ENCODE measurements around the gene SOD1.
"Not testable (repeated sequence)": the region's sequence is repeated elsewhere in the genome, so short reads cannot be mapped to it uniquely, and the experiment has no call there.

Gene SOD1

DNA sequence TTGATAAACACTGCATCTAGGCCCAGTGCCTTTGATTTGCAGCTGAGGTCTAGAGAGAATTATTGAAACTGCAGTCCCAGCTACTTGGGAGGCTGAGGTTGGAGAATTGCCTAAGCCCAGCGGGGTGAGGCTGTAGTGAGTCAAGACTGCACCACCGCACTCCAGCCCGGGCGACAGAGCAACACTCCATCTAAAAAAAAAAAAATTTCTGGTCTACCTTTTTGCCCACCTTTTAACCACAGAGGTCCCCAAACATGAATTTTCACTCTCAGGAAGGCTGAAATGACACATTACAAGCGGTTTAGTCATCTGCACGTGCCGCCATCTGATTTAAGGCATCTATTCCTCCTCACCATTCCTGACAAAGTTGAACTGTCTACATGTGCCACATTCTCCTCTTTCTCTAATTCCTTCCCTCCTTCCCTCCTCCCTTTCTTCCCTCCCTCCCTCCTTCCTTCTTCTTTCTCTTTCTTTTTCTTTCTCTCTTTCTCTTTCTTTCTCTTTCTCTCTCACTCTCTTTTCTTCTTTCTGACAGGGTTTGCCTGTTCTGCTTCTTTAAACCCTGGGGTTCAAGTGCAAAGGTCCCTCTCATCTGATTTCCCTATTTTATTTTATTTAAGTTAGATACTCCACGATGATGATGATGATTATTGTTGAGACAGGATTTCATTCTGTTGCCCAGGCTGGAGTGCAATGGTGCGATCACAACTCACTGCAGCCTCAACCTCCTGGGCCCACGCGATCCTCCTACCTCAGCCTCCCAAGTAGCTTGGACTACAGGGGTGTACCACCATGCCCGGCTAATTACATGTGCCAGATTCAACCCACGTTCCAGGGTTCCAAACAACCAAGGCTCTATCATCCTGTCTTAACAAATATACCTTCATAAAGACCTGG is 3.0 kb upstream of the SOD1 start:
- no peak for DNase-seq

GRCh38 chr21:31658053-31658452 is 1.4 kb upstream of the SOD1 start:
- DNase-seq: no peak

DNA sequence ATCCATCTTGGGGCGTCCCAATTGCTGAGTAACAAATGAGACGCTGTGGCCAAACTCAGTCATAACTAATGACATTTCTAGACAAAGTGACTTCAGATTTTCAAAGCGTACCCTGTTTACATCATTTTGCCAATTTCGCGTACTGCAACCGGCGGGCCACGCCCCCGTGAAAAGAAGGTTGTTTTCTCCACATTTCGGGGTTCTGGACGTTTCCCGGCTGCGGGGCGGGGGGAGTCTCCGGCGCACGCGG is 282 bp upstream of the SOD1 start:
- no peak for DNase-seq

DNA sequence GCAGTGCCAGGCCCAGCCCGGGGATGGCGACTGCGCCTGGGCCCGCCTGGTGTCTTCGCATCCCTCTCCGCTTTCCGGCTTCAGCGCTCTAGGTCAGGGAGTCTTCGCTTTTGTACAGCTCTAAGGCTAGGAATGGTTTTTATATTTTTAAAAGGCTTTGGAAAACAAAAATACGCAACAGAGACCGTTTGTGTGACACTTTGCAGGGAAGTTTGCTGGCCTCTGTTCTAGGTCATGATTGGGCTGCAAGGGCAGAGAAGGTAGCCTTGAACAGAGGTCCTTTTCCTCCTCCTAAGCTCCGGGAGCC is 719 bp downstream of the SOD1 start:
- DNase-seq: no peak

DNA sequence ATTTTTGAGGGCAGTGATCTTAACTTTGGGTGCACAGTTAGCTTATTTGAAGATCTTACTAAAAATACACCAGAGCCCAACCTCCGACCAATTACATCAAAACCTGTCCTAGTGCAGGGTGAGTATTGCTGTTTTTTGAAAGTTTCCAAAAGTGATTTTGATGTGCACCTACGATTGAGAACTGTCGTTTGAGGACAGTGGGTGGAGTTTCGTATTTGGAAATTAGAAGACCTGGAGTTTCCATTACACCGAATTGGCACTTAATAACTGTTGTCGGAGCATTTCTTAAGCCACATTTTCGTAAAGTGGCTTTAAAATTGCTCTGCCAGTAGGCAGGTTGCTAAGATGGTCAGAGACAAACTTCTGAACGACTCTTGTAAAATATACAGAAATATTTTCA is 1.1 kb downstream of the SOD1 start:
- DNase-seq: no peak

DNA sequence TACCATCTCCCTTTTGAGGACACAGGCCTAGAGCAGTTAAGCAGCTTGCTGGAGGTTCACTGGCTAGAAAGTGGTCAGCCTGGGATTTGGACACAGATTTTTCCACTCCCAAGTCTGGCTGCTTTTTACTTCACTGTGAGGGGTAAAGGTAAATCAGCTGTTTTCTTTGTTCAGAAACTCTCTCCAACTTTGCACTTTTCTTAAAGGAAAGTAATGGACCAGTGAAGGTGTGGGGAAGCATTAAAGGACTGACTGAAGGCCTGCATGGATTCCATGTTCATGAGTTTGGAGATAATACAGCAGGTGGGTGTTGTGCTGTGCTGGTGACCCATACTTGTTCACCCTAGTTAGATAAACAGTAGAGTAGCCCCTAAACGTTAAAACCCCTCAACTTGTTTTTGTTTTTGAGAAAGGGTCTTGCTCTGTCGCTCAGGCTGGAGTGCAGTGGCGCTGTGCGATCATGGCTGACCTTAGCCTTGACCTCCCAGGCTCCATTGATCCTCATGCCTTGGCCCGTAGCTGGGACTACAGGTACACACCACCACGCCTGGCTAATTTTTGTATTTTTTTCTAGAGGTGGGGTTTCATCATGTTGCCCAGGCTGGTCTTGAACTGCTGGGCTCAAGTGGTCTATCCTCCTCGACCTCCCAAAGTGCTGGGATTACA is 4.2 kb downstream of the SOD1 start:
- DNase-seq: no peak

DNA sequence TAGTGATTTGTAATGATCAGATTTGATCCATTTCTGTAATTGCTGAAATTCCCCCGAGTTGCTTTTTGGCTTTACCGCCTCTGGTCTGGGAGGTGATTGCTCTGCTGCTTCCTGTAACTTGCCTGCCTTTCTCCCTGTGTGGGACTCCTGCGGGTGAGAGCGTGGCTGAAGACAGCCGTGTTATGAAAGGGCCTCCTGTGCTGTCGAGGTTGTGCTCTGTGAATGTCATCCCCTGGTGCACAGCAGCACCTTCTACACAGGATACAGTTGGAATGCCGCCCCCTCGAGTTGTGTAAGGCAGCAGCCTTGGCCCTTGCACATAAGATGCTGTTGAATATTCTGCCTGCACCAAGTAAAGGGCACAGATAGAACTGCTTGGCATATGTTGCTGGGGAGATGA is 5.9 kb downstream of the SOD1 start:
- no peak for DNase-seq

DNA sequence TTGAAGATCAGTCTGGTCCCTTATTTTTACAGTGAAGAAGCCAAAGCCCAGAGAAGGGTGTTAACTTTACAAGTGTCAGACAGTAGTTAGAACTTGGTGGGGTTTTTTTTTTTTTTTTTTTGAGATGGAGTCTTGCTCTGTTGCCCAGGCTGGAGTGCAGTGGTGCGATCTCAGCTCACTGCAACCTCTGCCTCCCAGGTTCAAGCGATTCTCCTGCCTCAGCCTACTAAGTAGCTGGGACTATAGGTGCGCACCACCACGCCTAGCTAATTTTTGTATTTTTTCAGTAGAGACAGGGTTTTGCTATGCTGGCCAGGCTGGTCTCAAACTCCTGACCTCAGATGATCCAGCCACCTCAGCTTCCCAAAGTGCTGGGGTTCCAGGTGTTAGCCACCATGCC is 6.4 kb downstream of the SOD1 start:
- not testable (repeated sequence) for DNase-seq

DNA sequence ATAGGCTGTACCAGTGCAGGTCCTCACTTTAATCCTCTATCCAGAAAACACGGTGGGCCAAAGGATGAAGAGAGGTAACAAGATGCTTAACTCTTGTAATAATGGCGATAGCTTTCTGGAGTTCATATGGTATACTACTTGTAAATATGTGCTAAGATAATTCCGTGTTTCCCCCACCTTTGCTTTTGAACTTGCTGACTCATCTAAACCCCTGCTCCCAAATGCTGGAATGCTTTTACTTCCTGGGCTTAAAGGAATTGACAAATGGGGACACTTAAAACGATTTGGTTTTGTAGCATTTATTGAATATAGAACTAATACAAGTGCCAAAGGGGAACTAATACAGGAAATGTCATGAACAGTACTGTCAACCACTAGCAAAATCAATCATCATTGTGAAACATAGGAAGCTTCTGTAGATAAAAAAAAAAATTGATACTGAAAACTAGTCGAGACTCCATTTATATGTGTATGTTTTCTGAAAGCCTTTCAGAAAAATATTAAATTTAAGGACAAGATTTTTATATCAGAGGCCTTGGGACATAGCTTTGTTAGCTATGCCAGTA is 7.0 kb downstream of the SOD1 start:
- no peak for DNase-seq

GRCh38 chr21:31667132-31667531 is 7.6 kb downstream of the SOD1 start:
- DNase-seq: no peak

- no peak for DNase-seq
Observed at GRCh38 chr21:31667639-31668038, 8.1 kb downstream of the SOD1 start.

- DNase-seq: no peak
Observed at GRCh38 chr21:31668651-31669491, 9.4 kb downstream of the SOD1 start.

DNA sequence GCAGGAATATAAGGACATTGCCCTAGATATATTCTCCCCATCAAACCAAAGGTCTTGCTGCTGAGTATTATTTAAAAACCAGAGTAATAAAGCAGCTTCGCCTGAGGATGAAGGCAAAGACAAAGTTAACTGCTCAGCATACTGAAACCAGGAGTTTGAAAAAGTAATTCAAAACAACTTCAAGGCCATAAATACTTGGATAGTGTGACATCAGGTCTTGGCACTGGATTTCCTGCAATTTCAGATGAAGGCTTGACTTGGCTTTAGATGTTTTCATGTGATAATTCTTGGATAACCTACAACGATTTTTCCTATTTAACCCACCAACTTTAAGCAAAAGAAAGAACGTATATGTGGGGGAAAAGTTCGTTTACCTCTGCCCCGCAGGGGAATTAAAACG is 10.6 kb downstream of the SOD1 start:
- no peak for DNase-seq

GRCh38 chr21:31671146-31671716 is 11.7 kb downstream of the SOD1 start:
- DNase-seq: no peak

GRCh38 chr21:31671931-31672330 is 12.4 kb downstream of the SOD1 start:
- no peak for DNase-seq

DNA sequence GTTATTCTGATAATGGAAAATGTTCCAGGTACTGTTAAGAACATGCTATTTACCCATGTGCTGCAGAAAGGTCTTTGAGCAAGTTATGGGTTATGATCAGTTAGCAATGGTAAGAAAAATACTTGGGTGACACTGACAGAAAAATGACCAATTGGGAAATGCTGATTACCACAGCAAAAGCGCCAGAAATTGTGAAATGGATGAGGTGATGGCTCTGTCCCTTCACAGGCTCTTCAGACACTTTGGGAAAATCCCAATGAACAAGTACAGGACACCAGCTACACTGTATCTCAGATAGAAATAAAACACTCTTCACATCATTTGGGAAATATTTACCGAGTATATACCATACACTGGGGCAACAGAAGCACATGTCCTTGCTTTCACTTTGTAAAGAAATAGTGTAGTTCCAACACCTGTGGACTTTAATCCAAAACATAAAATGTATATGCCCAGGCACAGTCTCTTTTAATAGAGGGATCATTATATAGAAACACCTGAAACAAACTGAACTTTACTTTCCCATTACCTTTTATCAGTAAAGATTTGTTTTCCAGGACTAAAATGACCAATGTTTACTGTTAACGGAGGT is 13.9 kb downstream of the SOD1 start:
- DNase-seq: no peak

DNA sequence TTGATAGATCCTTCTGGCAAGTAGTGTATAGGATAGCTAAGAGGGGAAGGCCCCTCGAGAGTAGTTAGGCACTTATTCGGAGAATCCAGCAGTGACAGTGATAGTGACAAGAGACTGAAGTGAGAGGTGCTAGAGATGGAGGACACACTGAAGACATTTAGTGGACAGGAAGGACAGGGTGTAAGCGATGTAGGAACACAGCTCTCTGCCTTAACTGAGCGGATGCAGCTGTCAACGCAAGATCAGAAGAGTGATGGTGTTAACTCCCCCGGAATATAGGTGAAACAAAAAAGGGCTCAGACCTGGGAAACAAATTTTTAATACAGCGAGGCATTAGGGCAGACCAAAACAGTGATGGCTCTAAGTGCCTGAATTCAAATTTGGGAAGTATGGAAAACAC is 15.8 kb downstream of the SOD1 start:
- no peak for DNase-seq

- DNase-seq: no peak
Observed at GRCh38 chr21:31675960-31676359, 16.5 kb downstream of the SOD1 start.

DNA sequence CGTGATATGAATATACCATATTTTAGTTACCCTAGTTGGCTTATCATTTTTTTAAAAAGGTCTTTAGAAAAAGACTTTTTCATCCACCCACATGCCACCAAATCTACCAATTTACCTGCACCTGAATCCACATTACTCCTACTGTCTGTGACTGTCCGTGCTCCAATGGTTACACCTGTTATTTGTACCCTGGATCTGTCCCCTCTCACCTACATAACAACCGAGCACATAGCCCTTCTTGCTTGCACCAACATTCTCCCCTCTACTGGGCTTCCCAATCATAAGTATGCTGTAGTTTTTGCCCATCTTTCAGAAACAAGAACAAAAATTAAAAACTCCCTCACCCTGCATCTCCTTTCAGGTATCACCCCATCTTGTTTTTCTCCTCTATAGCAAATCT is 17.6 kb downstream of the SOD1 start:
- DNase-seq: no peak

GRCh38 chr21:31678478-31678877 is 19.0 kb downstream of the SOD1 start:
- no peak for DNase-seq

GRCh38 chr21:31682620-31683019 is 23.1 kb downstream of the SOD1 start:
- no peak for DNase-seq

GRCh38 chr21:31683029-31683428 is 23.5 kb downstream of the SOD1 start:
- DNase-seq: no peak

GRCh38 chr21:31684918-31685317 is 25.4 kb downstream of the SOD1 start:
- no peak for DNase-seq
